GM23248 (cell line): Measurements from ENCODE around the gene GIT1. TPM values are rescaled to one million over a fixed set of nuclear protein-coding genes. Genes with fewer than 3 reads are reported as not detected.

Experiments used
- DNase-seq: peaks from one replicate; pipeline ENCODE4 v3.0.0-alpha.2; 2015
- H2AFZ ChIP-seq: fragments of 200-600 bp; sonication (generic); 2 replicates; pipeline ENCODE4 v1.6.1; 2016; ENCODE audit warnings: antibody characterized with exemption
- H3F3A ChIP-seq: fragments of 200-600 bp; sonication (generic); 2 replicates; pipeline ENCODE4 v1.6.1; 2016; ENCODE audit warnings: mild to moderate bottlenecking, antibody characterized with exemption, mixed run types; ENCODE audit not compliant: insufficient read depth
- H3K27ac ChIP-seq: fragments of 200-600 bp; sonication (generic); 2 replicates; pipeline ENCODE4 v1.5.1; 2016; ENCODE audit warnings: mild to moderate bottlenecking
- H3K27me3 ChIP-seq: fragments of 200-600 bp; sonication (generic); replicated peaks from 2 replicates; pipeline ENCODE4 v1.6.1; 2016; ENCODE audit warnings: mild to moderate bottlenecking; ENCODE audit not compliant: insufficient read depth
- H3K36me3 ChIP-seq: fragments of 200-600 bp; sonication (generic); 2 replicates; pipeline ENCODE4 v1.6.1; 2016; ENCODE audit warnings: low read depth, mild to moderate bottlenecking
- H3K4me1 ChIP-seq: fragments of 200-600 bp; sonication (generic); 2 replicates; pipeline ENCODE4 v1.6.1; 2016; ENCODE audit warnings: mild to moderate bottlenecking; ENCODE audit not compliant: insufficient read depth
- H3K4me2 ChIP-seq: fragments of 200-600 bp; sonication (generic); one replicate; pipeline ENCODE4 v1.6.1; 2016; ENCODE audit warnings: mild to moderate bottlenecking; ENCODE audit not compliant: unreplicated experiment
- H3K4me3 ChIP-seq: fragments of 200-600 bp; sonication (generic); 2 replicates; pipeline ENCODE4 v1.5.1; 2016; ENCODE audit warnings: mild to moderate bottlenecking
- H3K79me2 ChIP-seq: fragments of 200-600 bp; sonication (generic); 2 replicates; pipeline ENCODE4 v1.6.1; 2016; ENCODE audit warnings: mild to moderate bottlenecking; ENCODE audit not compliant: insufficient read depth
- H3K9ac ChIP-seq: fragments of 200-600 bp; sonication (generic); 2 replicates; pipeline ENCODE4 v1.6.1; 2016; ENCODE audit warnings: mild to moderate bottlenecking
- H3K9me2 ChIP-seq: fragments of 200-600 bp; sonication (generic); 2 replicates; pipeline ENCODE4 v1.6.1; 2016; ENCODE audit warnings: mixed run types, mild to moderate bottlenecking, moderate library complexity; ENCODE audit not compliant: insufficient read depth
- H3K9me3 ChIP-seq: fragments of 200-600 bp; sonication (generic); one replicate; pipeline ENCODE4 v1.6.1; 2017; ENCODE audit warnings: low read depth
- H4K20me1 ChIP-seq: fragments of 200-600 bp; sonication (generic); 2 replicates; pipeline ENCODE4 v1.6.0; 2016; ENCODE audit not compliant: insufficient read depth
- EZH2 ChIP-seq: fragments of 200-600 bp; sonication (generic); IDR thresholded peaks from 2 replicates; pipeline ENCODE4 v1.6.1; 2018; ENCODE audit warnings: antibody characterized with exemption, mild to moderate bottlenecking; ENCODE audit not compliant: insufficient read depth, poor library complexity, severe bottlenecking
- EZH2phosphoT487 ChIP-seq: fragments of 200-600 bp; sonication (generic); IDR thresholded peaks from 2 replicates; pipeline ENCODE4 v1.6.1; 2018; ENCODE audit warnings: antibody characterized with exemption, moderate library complexity, mild to moderate bottlenecking, low read depth; ENCODE audit not compliant: insufficient read depth
- WGBS, 2 experiments: methylation state at CpG; one replicate each; pipeline ENCODE4 v1.1.6; 2015 to 2017; ENCODE audit warnings: low lambda C conversion rate in 2 of 2, low coverage in 1 of 2; ENCODE audit errors: missing lambda C conversion rate in 2 of 2; 5-methylcytosine and 5-hydroxymethylcytosine counted together
- in situ Hi-C: fragments of 300-500 bp; cut with MboI; formaldehyde crosslinking; loops from 2 replicates; pipeline ENCODE4 v1.15.0; 2020
- polyA plus RNA-seq: library from polyadenylated mRNA; unstranded; fragments of >200 nt; fragmentation: Nextera tagmentation; extraction: Ambion mirVana; gene quantifications from 2 replicates; pipeline ENCODE4 v1.2.1, GENCODE V29; 2016
- total RNA-seq: library from RNA; depleted of rRNA; stranded (reverse); fragments of >200 nt; shearing (Covaris generic); gene quantifications from 2 replicates; pipeline ENCODE4 v1.2.3, GENCODE V29; 2014

The GIT1 gene
- total and polyA plus RNA-seq, 2 experiments from 2014 or later: 6.0 to 19.5 TPM

- Histone ChIP-seq H3K27me3 (no peaks in the 10 kb centered on the region), H3K27ac (no peak overlapping the region), H3K4me2 (no peak overlapping the region), H3K4me1 (peaks cover 12% of the 10 kb centered on the region; the same call in 1 of the 2 replicates), H3K4me3 (no peak overlapping the region), H3K9me3 (no peaks in the 10 kb centered on the region), H3F3A (peaks cover 5% of the 10 kb centered on the region; the same call in 1 of the 2 replicates), H3K9ac (no peak overlapping the region), H3K79me2 (no peaks in the 10 kb centered on the region), H3K36me3 (peaks cover 5% of the 10 kb centered on the region; the same call in 1 of the 2 replicates), H3K9me2 (no peaks in the 10 kb centered on the region), H2AFZ (no peak overlapping the region), H4K20me1 (no peaks in the 10 kb centered on the region)
- in situ Hi-C loops: loop anchor here (25.0 kb wide), 1 partner anchor 112 kb away; no protein-coding TSS in a partner anchor
- WGBS, 2 experiments: 84 to 92% methylated on average over 13 to 14 of the region's 14 CpGs
- TF ChIP-seq EZH2: no peak
- no peak for TF ChIP-seq EZH2phosphoT487
- no peak for DNase-seq
Observed at GRCh38 chr17:29573871-29574731, 15.3 kb downstream of the GIT1 start.

GRCh38 chr17:29573558-29573869 lies 15.9 kb downstream of the GIT1 start:
- Histone ChIP-seq H3K27me3 (no peaks in the 10 kb centered on the region), H3K9me3 (no peaks in the 10 kb centered on the region), H3K27ac (no peak overlapping the region), H2AFZ (no peak overlapping the region), H3K4me1 (peaks cover 12% of the 10 kb centered on the region; the same call in 1 of the 2 replicates), H3K4me3 (no peak overlapping the region), H3K36me3 (peaks cover 5% of the 10 kb centered on the region; the same call in 1 of the 2 replicates), H3K9me2 (no peaks in the 10 kb centered on the region), H3K79me2 (no peaks in the 10 kb centered on the region), H3F3A (peaks cover 5% of the 10 kb centered on the region; the same call in 1 of the 2 replicates), H4K20me1 (no peaks in the 10 kb centered on the region), H3K9ac (peak overlapping the region; percentile 51; the same call in 1 of the 2 replicates), H3K4me2 (no peak overlapping the region)
- TF ChIP-seq EZH2 (no peak), EZH2phosphoT487 (no peak)
- in situ Hi-C loops: loop anchor here (25.0 kb wide), 1 partner anchor 111 kb away; no protein-coding TSS in a partner anchor
- 65 to 81% methylated on average over 5 to 6 of the region's 6 CpGs for WGBS, 2 experiments
- no peak for DNase-seq

GRCh38 chr17:29572691-29573557 lies 16.5 kb downstream of the GIT1 start:
- H3K27ac ChIP-seq: peak overlapping the region; percentile 1; the same call in 1 of the 2 replicates
- no peaks in the 10 kb centered on the region for H3K9me3 ChIP-seq
- H2AFZ ChIP-seq: peak overlapping the region; percentile 17; the same call in 1 of the 2 replicates
- peak overlapping the region; percentile 51 for H3K9ac ChIP-seq
- no peaks in the 10 kb centered on the region for H3K79me2 ChIP-seq
- H3K27me3 ChIP-seq: no peaks in the 10 kb centered on the region
- H3K4me2 ChIP-seq: peak overlapping the region; percentile 45
- H3K36me3 ChIP-seq: peaks cover 5% of the 10 kb centered on the region; the same call in 1 of the 2 replicates
- no peaks in the 10 kb centered on the region for H4K20me1 ChIP-seq
- no peaks in the 10 kb centered on the region for H3K9me2 ChIP-seq
- no peak for TF ChIP-seq EZH2phosphoT487
- TF ChIP-seq EZH2: no peak
- in situ Hi-C loops: loop anchor here (25.0 kb wide), 1 partner anchor 111 kb away; no protein-coding TSS in a partner anchor
- H3K4me3 ChIP-seq: peak overlapping the region; percentile 33
- peaks cover 5% of the 10 kb centered on the region; the same call in 1 of the 2 replicates for H3F3A ChIP-seq
- H3K4me1 ChIP-seq: peaks cover 12% of the 10 kb centered on the region; the same call in 1 of the 2 replicates
- WGBS, 2 experiments: 18% methylated on average over 43 to 44 of the region's 62 CpGs
- DNase-seq: peak; percentile 85
